GM19351 (cell line): Measurements from ENCODE around the gene RPLP2.

ENCODE experiments used
- ATAC-seq: cut with Tn5 transposase; IDR thresholded peaks from one replicate; pipeline ENCODE4 v1.9.1; 2021; ENCODE audit warnings: mild to moderate bottlenecking, moderate library complexity; ENCODE audit not compliant: unreplicated experiment

The RPLP2 gene

DNA sequence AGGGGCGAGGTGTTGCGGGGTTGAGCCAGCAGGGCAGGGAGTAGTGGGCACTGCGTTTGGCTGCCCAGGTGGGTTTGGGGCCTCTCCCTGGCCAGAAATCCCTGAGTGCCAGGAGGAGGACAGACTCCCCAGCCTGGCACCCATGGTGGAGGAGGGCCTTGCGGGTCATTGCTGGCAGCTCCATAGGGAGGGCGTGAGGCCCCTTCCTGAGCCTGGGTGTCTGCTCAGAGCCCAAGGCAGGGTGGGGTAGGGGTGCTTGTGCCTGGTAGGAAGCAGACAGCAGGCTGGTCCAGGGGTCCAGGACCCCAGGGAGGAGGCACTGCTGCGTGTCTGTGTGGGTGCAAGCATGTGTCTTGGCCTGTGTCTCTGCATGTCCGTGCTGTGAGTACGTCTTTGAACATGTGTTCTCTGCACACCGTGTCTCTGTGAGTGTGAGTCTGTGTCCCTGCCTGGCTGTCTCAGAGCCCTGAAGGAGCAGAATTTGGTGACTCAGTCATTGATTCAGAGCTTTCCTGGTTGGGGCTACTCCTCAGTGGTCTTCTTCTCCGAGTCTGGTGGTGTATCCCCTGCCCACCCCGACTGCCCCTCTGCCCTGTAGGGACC is 36.8 kb downstream of the RPLP2 start:
- ATAC-seq = no peak

DNA sequence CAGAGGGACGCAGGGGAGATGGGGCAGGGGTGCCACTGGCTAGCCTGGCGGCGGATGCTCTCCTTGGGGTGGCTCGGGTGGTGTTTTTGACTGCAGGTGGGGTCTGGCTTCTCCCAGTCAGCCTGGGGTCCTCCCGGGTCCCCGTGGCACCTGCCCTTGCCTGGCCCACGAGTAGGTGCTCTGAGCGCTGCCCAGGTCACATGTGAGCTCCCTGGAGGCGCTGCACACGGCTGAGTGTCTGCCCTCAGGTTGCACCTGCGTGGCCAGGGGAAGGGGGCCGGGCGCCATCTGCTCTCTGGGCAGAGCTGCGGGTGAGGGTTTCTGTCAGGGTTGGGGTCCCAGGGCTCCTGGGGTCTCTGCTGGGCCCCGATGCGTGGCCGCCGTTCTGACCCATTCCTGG is 38.1 kb downstream of the RPLP2 start:
- no peak for ATAC-seq

DNA sequence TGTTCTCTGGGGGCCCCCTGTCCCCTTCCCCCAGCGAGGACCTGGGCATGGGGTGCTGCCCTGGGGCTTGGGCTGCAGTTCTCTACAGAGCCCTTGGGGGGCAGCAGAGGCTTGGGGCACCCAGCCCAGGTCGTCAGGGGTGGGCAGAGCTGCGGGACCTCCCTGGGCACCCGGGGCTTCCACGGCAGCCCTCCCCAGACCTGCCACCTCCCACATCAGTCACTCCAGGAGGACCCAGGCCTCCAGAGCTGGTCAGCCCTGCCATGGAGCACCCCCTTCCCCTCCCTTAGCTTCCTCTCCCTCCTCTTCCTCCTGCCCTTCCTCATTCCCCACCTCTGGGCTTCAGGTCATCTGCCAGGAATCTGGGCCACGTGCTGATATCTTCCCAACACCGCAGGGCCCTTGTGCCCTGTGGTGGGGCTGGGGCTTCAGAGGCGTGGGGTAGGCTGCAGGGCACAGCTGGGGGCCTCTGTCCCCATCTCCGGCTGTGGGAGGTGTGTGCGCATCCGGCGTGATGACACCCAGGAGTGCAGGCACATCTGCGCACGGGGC is 38.7 kb downstream of the RPLP2 start:
- peak; percentile 49 for ATAC-seq

DNA sequence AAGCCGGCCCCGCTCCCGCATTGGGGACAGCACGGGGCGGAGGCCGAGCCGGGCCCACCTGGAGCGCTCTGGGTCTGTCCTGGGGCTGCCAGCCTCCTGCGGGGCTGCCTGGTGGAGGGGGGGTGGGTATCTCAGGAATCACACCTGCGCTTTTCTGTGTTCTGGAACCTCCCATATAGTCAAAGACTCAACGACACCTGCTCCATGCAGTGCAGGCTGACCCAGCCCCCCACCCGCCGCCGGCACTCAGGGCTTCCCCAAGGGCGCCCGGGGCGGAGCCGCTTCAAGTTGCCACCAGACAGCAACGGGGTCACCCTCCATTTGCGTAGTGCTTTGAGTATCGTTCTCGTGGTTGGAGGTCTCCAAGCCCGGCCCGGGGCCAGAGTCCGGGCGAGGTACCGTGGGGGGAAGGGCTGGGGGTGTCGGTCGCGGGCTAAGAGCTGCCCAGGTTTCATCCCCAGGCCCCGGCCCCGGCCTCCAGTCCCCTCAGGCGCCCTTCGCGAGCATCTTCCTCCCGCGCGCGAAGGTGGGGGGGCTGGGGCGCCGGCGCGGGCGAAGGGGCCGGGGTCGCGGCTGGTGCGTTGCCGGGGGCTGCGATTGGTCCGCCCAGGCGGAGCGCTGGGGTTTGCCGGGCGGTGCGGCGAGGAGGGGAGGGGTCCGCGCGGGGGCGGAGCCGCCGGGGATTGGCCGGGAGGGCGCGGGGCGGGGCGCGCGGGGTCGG is 39.5 kb downstream of the RPLP2 start:
- no peak for ATAC-seq

DNA sequence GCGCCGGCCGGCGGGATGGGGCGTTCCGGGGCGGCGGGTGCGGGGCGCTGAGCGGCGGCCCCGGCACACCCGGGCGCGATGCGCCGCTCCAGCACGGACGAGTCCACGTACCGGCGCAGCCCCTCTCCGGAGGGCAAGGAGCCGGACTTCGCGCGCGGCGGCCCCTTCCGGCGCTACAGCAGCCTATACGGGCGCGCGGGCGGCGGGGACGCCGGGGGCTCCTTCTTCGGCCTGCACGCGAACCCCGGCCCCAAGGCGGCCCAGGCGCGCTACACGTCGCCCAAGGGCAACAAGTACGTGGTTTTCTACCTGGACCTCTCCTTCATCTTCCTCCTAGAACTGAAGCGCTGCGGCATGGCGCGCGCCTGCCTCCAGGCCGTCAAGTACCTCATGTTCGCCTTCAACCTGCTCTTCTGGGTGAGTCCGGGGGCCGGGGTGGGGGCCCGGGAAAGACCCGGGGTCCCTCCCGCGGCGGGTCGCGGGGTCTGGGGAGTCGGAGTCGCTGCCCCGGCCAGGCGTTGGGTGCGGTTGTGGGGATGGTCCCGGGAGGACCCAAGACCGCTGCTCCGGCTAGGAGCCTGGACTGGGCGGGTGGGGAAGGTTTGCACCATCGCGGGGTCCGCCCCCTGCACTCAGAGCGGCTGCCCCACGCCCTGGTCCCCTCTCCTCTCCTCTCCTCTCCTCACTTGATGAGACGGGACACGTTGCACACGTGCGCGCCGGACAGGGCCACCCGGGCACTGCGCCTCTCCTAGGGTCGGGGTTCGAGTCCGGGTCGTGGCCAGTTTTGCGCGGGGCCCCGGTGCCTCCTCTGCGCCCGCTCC is 40.4 kb downstream of the RPLP2 start:
- ATAC-seq = no peak

DNA sequence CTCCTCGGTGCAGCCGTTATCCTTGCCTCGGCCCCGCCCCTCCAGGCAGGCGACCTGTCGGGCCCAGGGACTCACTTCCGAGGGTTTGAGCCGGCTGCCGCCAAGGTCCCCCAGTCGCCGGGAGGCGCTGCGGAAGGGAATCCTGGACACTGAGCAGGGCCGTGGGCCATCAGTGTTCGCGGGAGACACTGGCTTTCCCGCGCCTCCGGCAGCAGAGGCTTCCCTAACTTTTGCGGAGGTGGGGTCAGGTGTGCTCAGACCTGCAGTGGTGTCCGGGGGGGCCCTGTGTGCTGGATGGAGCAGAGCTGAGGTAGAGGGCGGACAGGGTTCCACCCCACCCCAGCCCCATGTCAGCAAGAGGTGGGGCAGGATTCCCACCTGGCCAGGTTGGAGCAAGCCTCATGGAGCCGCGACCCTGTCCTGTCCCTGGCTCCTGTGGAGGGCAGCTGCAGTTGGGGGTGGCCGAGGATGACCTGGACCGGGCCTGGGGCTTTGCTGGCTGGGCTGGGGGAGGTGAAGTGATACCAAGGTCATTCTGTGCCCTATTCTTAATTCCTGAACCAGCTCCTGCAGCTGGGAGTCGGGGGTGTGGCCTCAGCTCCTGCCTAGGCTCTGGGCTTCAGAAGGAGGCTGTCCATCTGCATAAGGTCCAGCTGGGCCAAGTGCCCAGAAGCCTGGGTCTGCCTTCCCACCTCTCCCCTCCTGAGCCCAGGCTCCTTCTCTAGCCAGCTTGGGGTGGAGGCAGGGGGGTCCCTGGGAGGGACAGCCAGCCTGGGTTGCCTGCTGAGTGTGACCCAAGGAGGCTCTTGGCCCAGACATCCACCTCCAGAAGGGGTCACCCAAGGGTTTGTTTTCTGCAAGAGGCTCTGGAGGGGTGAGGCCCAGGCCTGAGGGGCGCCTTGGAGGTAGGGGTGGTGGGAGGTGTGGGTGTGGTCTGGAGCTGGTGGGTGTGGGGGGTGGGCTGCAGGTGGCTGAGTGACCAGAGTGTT is 41.3 kb downstream of the RPLP2 start:
- no peak for ATAC-seq

DNA sequence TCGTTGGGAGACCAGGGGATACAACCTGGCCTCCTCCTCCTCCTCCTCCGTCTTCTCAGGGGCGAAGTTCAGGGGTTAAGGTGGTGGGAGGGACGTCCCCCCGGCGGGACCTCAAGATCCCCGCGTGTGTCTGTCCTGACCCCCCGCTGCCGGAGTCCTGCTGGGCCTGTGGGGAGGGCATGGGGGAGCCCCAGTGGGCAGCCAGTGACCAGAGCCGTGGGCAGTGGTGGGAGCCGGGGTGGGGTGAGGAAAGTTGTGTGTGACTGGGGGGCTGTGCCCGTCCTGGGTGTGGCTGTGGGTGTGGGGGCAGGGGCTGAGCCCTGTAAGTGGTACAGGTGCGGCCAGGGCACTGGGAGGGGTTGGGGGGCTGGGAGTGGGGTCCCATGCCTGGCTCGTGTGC is 43.0 kb downstream of the RPLP2 start:
- no peak for ATAC-seq

DNA sequence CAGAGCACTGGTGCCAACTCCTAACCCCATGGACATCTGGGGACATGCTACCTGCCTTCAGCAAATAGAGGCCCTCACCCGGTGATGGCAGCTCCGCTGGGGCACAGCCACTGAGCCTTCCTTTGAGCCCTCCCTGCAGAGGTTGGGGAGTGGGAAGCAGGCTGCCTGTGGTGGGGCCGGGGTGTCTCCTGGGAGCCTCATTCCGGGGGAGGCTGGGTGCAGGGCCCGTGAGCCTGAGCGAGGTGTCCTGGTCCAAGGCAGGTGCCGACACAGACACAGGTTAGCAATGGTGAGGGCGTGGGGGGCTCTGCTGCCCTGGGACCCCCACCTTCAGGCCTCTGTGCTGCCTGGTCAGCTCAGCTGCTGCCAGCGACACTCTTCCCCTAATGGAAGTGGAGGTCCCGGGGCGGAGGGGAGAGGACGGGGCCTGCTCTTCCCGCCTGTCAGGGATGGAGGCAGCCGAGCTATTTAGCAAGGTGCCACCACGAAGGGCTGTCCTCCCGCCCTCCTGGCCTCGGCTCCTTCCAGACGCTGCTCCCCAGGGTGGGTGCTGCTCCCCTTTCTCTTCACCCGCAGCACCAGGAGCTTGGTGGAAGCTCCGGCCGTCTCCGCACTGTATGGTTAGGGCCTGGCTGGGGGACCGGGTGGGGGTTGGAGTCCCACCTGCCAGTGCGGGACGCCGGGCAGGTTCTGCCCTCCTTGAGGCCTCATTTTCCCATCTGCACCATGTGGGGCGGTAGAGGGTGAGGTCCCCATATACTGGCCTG is 44.1 kb downstream of the RPLP2 start:
- ATAC-seq = no peak

DNA sequence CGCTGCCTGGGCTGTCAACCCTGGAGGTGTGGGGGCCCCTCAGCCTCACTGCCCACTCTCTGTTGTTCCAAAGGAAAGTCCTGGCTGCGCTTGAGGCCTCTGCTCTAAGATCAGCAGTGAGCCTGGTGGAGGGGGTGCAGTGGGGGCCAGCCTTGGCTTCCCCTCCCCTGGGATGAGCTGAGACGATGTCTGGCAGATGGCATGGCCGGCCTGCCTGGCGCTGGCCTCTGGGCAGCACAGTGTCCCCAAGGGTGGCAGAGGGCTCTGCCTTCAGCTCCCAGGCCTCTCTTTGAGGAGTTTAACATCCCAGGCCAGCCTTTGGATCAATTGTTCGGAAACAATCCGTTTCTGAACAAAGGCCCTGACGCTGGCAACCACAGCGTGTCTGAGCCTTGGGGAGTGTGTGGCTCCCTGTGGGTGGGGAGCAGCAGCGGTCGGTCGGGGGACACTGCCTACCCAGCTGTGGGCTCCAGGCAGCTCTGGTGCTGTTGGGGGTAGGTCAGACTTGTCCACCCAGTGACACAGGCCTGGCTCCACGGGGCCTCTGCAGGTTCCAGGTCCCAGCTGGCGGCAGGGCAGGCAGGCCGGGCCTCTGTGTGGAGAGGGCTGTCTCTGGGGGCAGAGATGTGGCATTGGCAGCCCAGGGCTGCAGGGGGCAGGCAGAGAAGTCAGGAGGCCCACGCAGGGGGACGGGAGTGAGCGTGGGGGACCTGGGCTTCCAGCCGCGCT is 45.0 kb downstream of the RPLP2 start:
- no peak for ATAC-seq

DNA sequence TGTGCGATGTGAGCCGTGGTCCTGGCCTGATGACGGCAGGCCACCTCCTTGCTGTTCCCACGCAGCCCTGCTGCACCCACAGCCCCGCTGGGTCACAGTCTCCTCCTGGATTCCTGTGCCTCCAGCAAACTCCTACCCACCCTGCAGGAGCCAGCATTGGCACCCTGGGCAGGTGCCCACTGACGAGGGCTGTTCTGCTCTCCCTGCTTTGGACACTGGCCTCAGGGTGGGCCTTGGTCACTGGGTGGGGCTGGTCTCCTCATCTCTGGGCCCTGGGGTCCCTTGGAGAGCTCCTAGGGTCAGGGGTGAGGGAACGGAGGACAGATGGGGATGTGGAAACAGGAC is 45.5 kb downstream of the RPLP2 start:
- no peak for ATAC-seq

DNA sequence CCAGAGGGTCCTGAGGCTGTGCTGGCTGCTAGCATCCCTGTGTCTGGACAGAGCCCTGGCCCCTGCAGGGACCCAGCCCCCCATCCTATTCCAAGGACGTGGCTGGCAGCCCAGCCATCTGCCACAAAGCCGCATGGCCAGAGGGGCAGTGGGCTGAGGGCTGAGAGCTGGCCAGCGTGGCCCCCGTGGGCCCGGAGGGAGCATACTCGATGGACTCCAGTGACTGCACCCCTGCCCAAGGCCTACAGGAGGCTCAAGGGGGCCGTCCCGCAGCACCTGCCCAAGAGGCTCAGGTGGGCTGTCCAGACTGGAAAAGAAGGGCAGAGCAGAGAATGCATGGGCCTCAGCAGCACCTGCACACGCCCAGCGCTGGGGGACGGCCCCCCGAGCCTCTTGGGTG is 46.0 kb downstream of the RPLP2 start:
- ATAC-seq = no peak

DNA sequence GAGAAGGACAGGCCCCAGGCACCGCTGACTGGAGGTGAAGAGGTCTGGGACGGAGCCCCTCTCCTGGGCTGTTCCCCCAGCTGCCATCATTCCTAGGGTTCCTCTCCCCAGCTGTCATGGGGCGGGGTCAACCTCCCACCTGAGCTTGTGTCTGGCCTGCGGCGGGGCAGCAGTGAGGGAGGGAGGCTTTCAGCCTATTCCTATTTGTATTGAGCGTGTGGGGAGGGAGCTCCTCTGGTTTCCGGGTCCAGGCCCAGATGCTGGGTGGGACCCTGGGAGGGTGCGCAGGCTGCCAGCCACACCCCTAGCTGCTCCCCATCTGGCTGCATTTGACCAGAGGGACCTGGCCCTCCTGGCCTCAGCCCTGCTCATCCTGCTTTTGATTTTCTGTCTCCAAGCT is 46.6 kb downstream of the RPLP2 start:
- ATAC-seq = no peak

DNA sequence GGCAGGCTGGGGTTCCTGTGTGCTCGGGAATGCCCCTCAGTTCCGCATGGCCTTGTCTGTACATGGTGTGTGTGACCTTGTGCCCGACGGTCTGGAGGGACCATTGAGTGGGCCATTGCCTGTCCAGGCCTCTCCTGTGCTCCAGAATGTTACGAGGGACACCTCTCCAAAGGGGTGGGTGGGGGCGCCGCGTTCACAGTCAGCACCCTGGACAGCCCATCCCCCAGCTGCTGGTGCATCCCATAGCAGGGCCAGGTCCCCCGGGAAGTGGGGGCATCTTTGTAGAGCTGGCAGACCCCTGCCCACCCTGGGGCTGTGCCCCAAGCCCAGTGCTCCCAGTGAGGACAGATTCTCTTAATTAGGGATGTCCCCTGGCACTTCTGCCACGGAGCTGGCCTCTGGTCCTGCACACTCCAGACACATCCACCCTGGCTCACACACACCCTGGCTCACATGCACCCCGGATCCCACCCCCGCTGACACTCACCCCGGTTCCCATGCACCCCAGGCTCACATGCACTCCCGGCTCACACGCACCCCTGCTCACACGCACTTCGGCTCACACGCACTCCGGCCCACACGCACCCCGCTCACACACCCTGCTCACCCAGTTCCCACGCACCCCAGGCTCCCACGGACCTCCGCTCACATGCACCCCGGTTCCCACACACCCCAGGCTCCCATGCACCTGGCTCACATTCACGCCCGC is 48.4 kb downstream of the RPLP2 start:
- no peak for ATAC-seq

DNA sequence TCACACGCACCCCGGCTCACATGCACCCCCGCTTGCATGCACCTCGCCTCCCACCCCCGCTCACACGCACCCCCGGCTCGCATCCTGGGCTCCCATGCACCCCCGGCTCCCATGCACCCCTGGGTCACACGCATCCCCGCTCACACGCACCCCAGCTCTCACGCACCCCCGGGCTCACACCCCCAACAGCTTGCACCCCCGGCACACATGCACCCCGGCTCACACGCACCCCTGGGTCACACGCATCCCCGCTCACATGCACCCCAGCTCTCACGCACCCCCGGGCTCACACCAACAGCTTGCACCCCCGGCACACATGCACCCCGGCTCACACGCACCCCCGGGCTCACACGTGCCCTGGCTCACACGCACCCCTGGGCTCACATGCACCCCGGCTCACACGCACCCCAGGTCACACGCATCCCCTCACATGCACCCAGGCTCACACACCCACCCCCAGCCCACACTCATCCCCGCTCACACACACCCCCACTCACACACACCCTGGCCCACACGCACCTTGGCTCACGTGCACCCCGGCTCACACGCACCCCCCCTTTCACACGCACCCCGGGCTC is 49.1 kb downstream of the RPLP2 start:
- ATAC-seq = no peak

DNA sequence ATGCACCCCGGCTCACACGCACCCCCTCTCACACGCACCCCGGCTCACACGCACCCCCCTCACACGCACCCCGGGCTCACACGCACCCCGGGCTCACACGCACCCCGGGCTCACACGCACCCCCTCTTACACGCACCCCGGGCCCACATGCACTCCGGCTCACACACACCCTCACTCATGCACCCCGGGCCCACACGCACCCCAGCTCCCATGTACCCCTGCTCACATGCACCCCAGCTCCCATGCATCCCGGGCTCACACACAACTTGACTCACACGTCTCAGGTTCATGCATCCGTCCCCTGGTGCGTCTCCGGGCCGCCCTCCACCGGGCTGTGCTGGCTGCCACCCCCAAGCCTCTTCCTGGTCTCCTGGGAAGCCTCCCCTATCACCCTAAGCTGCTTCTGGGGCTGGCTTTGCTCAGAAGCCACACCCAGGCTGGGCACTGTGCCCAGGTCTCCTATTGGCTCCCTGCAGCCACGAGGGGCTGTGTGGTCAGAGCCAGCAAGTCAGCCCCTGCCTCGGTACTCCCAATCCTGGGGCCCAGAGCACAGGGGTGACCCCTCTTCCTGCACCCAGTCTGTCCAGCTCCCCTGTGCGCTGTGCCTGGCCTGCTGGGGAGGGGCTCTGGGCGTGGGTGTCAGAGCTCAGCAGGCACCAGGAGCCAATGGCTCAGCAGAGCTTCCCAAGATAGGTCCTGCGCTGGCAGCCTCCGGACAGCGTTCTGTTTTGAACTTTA is 49.8 kb downstream of the RPLP2 start:
- no peak for ATAC-seq

DNA sequence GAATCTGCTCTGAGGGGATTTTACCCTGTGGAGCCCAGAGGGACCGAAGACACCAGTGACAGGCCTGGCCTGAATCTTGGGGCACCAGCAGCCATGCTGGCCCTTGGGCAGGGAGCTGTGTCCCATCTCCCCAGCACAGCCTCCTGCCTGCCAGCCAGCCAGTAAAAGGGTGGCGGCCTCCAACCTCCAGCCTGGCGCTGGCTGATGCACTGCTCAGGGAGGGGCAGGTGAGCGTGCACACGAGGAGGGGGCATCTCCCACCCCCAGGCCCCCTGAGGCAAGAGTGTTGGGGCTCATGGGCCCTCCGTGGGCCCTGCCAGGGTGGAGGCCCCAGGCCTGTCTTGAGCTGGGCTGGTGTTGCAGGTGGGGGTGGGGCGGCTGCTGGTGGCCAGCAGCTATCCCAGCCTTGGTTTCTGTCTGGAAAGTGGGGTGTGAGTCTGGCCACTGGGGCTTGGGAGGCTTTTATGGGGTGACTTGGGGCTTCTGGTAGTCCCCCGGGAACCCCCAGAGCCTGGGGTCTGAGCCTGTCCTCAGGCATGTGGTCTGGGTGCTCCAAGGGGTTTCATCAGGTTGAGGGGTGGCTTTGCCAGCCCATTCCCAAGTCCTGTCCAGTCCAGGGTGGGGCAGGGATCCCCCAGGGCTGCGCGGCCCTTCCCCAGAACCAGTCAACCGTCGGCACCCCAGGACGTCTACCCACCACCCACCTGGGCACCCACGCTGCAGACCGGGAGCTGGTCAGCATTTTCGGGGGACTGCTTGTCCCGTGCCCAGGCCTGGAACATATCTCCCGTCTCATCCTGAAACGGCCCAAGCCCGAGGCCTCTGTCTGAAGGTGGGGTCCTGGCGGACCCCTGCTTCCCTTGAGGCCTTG is 50.7 kb downstream of the RPLP2 start:
- no peak for ATAC-seq

DNA sequence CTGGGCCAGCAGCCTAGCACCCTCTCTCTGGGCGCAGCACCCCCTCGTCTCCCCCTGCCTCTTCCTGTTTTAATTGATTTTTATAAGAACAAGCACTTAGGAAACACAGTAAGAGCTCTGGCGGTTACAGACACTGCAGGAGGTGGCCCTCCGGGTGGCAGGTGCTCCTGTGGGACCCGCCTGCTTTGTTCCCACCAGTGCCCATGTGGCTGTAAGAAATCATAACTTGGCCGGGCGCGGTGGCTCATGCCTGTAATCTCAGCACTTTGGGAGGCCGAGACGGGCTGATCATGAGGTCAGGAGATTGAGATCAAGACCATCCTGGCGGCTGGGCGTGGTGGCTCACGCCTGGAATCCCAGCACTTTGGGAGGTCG is 51.3 kb downstream of the RPLP2 start:
- no peak for ATAC-seq
